HEK293 (cell line): Measurements from ENCODE around the gene ADAR.

ENCODE experiments used
- CTCF ChIA-PET: fragments of 350-600 bp; formaldehyde crosslinking; extraction: SDS; loops from one replicate; lab custom pipeline; 2021; ENCODE audit warnings: antibody characterized with exemption; lab: Yijun Ruan, JAX
- POLR2A ChIA-PET: fragments of 300-600 bp; formaldehyde crosslinking; extraction: SDS; loops from one replicate; lab custom pipeline; 2020; ENCODE audit warnings: antibody characterized with exemption, inconsistent platforms; lab: Yijun Ruan, JAX
- H3K27ac ChIP-seq: fragments of 200-500 bp; sonication (Bioruptor generic); 2 replicates; pipeline ENCODE4 v1.5.1; 2014; ENCODE audit warnings: low read depth, low read length, control low read depth, inconsistent platforms; ENCODE audit errors: extremely low read depth
- H3K36me3 ChIP-seq, 2 experiments: fragments of 200-500 bp in 1 of 2; sonication (Bioruptor generic) in 1 of 2; 1 replicate in 1 of 2; 2 replicates in 1 of 2; pipeline ENCODE4 v1.5.1; 2014 to 2017; ENCODE audit warnings: inconsistent platforms in 2 of 2, low read length in 2 of 2; ENCODE audit not compliant: control insufficient read depth in 2 of 2, insufficient read depth in 1 of 2
- H3K4me1 ChIP-seq: fragments of 200-500 bp; sonication (Bioruptor generic); 2 replicates; pipeline ENCODE4 v1.5.1; 2014; ENCODE audit warnings: mild to moderate bottlenecking, low read length, inconsistent platforms; ENCODE audit not compliant: control insufficient read depth, insufficient read depth
- H3K4me3 ChIP-seq: 2 replicates; pipeline ENCODE4 v1.5.1; 2011; ENCODE audit warnings: low read depth, mild to moderate bottlenecking, control low read depth, low read length, moderate library complexity
- H3K9me3 ChIP-seq: fragments of 200-500 bp; sonication (Bioruptor generic); 2 replicates; pipeline ENCODE4 v1.5.1; 2014; ENCODE audit warnings: low read depth, low read length, inconsistent platforms; ENCODE audit not compliant: control insufficient read depth, insufficient read depth
- KLF10 ChIP-seq: fragments of 450-650 bp; IDR thresholded peaks from 2 replicates; pipeline ENCODE4 v1.5.1; 2018; ENCODE audit warnings: missing biosample characterization, mild to moderate bottlenecking, missing genetic modification characterization
- KLF9 ChIP-seq: fragments of 450-650 bp; formaldehyde crosslinking; IDR thresholded peaks from 2 replicates; pipeline ENCODE4 v1.5.1; 2016; ENCODE audit warnings: missing biosample characterization, missing genetic modification characterization, low read depth
- RBAK ChIP-seq: fragments of 450-650 bp; formaldehyde crosslinking; IDR thresholded peaks from 2 replicates; pipeline ENCODE4 v1.5.1; 2016; ENCODE audit warnings: missing biosample characterization, missing genetic modification characterization
- YY2 ChIP-seq: fragments of 450-650 bp; formaldehyde crosslinking; IDR thresholded peaks from 2 replicates; pipeline ENCODE4 v1.5.1; 2016; ENCODE audit warnings: missing biosample characterization, missing genetic modification characterization
- ZBTB17 ChIP-seq: fragments of 450-650 bp; formaldehyde crosslinking; IDR thresholded peaks from 2 replicates; pipeline ENCODE4 v1.5.1; 2016; ENCODE audit warnings: missing biosample characterization, missing genetic modification characterization
- ZEB2 ChIP-seq: fragments of 450-650 bp; formaldehyde crosslinking; IDR thresholded peaks from 2 replicates; pipeline ENCODE4 v1.5.1; 2016; ENCODE audit warnings: missing biosample characterization, missing genetic modification characterization
- ZNF16 ChIP-seq: fragments of 450-650 bp; formaldehyde crosslinking; IDR thresholded peaks from 2 replicates; pipeline ENCODE4 v1.5.1; 2016; ENCODE audit warnings: low read depth, missing biosample characterization, missing genetic modification characterization
- ZNF2 ChIP-seq: fragments of 450-650 bp; formaldehyde crosslinking; IDR thresholded peaks from 2 replicates; pipeline ENCODE4 v1.5.1; 2016; ENCODE audit warnings: missing biosample characterization, missing genetic modification characterization
- ZNF214 ChIP-seq: fragments of 450-650 bp; formaldehyde crosslinking; IDR thresholded peaks from 2 replicates; pipeline ENCODE4 v1.5.1; 2017; ENCODE audit warnings: missing biosample characterization, mild to moderate bottlenecking, missing genetic modification characterization, borderline replicate concordance
- ZNF48 ChIP-seq: fragments of 450-650 bp; formaldehyde crosslinking; IDR thresholded peaks from 2 replicates; pipeline ENCODE4 v1.5.1; 2016; ENCODE audit warnings: missing biosample characterization, missing genetic modification characterization
- ZNF629 ChIP-seq: fragments of 450-650 bp; formaldehyde crosslinking; IDR thresholded peaks from 2 replicates; pipeline ENCODE4 v1.5.1; 2017; ENCODE audit warnings: missing biosample characterization, missing genetic modification characterization
- ZNF654 ChIP-seq: fragments of 450-650 bp; formaldehyde crosslinking; IDR thresholded peaks from 2 replicates; pipeline ENCODE4 v1.5.1; 2016; ENCODE audit warnings: low read depth, missing biosample characterization, missing genetic modification characterization
- ZNF658 ChIP-seq: fragments of 450-650 bp; formaldehyde crosslinking; IDR thresholded peaks from 2 replicates; pipeline ENCODE4; 2016; ENCODE audit warnings: missing biosample characterization, missing genetic modification characterization
- ZNF660 ChIP-seq: fragments of 450-650 bp; IDR thresholded peaks from 2 replicates; pipeline ENCODE4 v1.5.1; 2018; ENCODE audit warnings: missing biosample characterization, mild to moderate bottlenecking, missing genetic modification characterization
- ZNF701 ChIP-seq: fragments of 450-650 bp; formaldehyde crosslinking; IDR thresholded peaks from 2 replicates; pipeline ENCODE4 v1.5.1; 2016; ENCODE audit warnings: missing biosample characterization, missing genetic modification characterization
- ZSCAN30 ChIP-seq: fragments of 450-650 bp; IDR thresholded peaks from 2 replicates; pipeline ENCODE4 v1.5.1; 2018; ENCODE audit warnings: missing biosample characterization, mild to moderate bottlenecking, missing genetic modification characterization, moderate library complexity
- TF ChIP-seq, protein P1 (sequence below): fragments of 450-650 bp; formaldehyde crosslinking; IDR thresholded peaks from 2 replicates; pipeline ENCODE4 v1.5.1; 2016; ENCODE audit warnings: missing biosample characterization, missing genetic modification characterization
- TF ChIP-seq, protein P2 (sequence below): fragments of 450-650 bp; formaldehyde crosslinking; IDR thresholded peaks from 2 replicates; pipeline ENCODE4 v1.5.1; 2017; ENCODE audit warnings: missing biosample characterization, missing genetic modification characterization
- TF ChIP-seq, protein P3 (sequence below): fragments of 450-650 bp; formaldehyde crosslinking; IDR thresholded peaks from 2 replicates; pipeline ENCODE4 v1.5.1; 2016; ENCODE audit warnings: missing biosample characterization, missing genetic modification characterization
- TF ChIP-seq, protein P4 (sequence below): fragments of 450-650 bp; formaldehyde crosslinking; IDR thresholded peaks from 2 replicates; pipeline ENCODE4 v1.5.1; 2016; ENCODE audit warnings: missing biosample characterization, missing genetic modification characterization
- TF ChIP-seq, protein P5 (sequence below): fragments of 450-650 bp; formaldehyde crosslinking; IDR thresholded peaks from 2 replicates; pipeline ENCODE4 v1.5.1; 2017; ENCODE audit warnings: missing biosample characterization, mild to moderate bottlenecking, missing genetic modification characterization, moderate library complexity
- TF ChIP-seq, protein P6 (sequence below): fragments of 450-650 bp; formaldehyde crosslinking; IDR thresholded peaks from 2 replicates; pipeline ENCODE4 v1.5.1; 2016; ENCODE audit warnings: missing biosample characterization, missing genetic modification characterization, borderline replicate concordance
- TF ChIP-seq, protein P7 (sequence below): fragments of 450-650 bp; formaldehyde crosslinking; IDR thresholded peaks from 2 replicates; pipeline ENCODE4 v1.5.1; 2016; ENCODE audit warnings: missing biosample characterization, missing genetic modification characterization

ADAR gene

DNA sequence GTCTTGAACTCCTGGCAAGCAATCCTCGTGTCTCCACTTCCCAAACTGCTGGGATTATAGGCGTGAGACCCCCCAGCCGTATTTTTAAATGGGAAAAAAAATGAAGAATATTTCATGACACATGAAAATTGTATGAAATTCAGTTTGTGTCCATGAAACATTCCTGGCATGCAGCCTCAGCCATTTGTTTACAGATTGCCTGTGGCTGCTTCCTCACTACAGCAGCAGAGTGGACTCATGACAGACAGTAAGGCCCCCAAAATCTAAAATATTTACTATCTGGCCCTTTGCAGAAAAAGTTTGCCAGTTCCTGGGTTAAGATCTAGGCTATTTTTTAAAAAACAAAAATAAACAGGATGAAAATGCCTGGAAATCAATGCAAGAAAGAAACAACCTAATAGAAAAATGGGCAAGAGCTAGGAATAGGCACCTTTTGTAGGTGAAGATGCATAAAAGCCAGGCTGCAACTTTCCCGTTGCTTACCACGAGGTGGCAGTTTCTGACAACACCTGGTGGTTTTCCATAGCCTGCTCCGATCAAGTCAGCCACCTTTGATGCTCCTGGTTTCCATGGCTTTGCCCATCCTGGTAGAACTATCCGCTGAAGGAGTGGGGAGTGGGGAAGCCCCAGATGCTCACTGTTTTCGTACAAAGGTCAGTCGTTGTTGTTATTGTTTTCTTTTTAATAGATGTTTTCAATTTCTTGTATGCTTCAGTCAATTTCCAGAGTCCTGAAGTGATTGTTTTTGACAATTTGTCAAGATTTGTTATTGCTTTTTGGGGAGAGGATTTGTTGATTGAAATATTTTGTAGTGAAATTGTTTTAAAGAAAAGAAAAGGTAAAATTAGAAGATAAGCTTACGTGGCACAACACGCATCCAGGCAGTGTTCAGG lies 73.8 kb downstream of the ADAR start:
- Histone ChIP-seq H3K27ac (no peak overlapping the region), H3K9me3 (no peaks in the 10 kb centered on the region), H3K36me3 (no peaks in the 10 kb centered on the region)
- POLR2A ChIA-PET, result no interaction called here
- TF ChIP-seq RBAK (tag by site-specific recombination) (no peak), ZNF214 (no peak), ZSCAN30 (tag by site-specific recombination) (0 out of 2 replicates have a peak, but pooled peaks have one; percentile 27), ZNF2 (0 out of 2 replicates have a peak, but pooled peaks have one; percentile 21), ZBTB17 (0 out of 2 replicates have a peak, but pooled peaks have one; percentile 14), ZNF654 (peak; percentile 76), YY2 (tag by site-specific recombination) (no peak), ZNF48 (no peak), KLF9 (tag by site-specific recombination) (no peak), ZNF658 (no peak), ZNF629 (no peak), ZNF16 (tag by site-specific recombination) (no peak), ZEB2 (tag by site-specific recombination) (no peak), ZNF701 (0 out of 2 replicates have a peak, but pooled peaks have one; percentile 15), KLF10 (no peak), ZNF660 (tag by site-specific recombination) (0 out of 2 replicates have a peak, but pooled peaks have one; percentile 17)
- TF ChIP-seq, protein P1, sequence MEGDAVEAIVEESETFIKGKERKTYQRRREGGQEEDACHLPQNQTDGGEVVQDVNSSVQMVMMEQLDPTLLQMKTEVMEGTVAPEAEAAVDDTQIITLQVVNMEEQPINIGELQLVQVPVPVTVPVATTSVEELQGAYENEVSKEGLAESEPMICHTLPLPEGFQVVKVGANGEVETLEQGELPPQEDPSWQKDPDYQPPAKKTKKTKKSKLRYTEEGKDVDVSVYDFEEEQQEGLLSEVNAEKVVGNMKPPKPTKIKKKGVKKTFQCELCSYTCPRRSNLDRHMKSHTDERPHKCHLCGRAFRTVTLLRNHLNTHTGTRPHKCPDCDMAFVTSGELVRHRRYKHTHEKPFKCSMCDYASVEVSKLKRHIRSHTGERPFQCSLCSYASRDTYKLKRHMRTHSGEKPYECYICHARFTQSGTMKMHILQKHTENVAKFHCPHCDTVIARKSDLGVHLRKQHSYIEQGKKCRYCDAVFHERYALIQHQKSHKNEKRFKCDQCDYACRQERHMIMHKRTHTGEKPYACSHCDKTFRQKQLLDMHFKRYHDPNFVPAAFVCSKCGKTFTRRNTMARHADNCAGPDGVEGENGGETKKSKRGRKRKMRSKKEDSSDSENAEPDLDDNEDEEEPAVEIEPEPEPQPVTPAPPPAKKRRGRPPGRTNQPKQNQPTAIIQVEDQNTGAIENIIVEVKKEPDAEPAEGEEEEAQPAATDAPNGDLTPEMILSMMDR (tag by site-specific recombination), result peak; percentile 36; the same call in 1 of the 2 replicates
- TF ChIP-seq, protein P2, sequence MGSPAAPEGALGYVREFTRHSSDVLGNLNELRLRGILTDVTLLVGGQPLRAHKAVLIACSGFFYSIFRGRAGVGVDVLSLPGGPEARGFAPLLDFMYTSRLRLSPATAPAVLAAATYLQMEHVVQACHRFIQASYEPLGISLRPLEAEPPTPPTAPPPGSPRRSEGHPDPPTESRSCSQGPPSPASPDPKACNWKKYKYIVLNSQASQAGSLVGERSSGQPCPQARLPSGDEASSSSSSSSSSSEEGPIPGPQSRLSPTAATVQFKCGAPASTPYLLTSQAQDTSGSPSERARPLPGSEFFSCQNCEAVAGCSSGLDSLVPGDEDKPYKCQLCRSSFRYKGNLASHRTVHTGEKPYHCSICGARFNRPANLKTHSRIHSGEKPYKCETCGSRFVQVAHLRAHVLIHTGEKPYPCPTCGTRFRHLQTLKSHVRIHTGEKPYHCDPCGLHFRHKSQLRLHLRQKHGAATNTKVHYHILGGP, result no peak
- TF ChIP-seq, protein P3, sequence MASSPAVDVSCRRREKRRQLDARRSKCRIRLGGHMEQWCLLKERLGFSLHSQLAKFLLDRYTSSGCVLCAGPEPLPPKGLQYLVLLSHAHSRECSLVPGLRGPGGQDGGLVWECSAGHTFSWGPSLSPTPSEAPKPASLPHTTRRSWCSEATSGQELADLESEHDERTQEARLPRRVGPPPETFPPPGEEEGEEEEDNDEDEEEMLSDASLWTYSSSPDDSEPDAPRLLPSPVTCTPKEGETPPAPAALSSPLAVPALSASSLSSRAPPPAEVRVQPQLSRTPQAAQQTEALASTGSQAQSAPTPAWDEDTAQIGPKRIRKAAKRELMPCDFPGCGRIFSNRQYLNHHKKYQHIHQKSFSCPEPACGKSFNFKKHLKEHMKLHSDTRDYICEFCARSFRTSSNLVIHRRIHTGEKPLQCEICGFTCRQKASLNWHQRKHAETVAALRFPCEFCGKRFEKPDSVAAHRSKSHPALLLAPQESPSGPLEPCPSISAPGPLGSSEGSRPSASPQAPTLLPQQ, result no peak
- TF ChIP-seq, protein P4, sequence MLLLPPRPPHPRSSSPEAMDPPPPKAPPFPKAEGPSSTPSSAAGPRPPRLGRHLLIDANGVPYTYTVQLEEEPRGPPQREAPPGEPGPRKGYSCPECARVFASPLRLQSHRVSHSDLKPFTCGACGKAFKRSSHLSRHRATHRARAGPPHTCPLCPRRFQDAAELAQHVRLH, result no peak
- TF ChIP-seq, protein P5, sequence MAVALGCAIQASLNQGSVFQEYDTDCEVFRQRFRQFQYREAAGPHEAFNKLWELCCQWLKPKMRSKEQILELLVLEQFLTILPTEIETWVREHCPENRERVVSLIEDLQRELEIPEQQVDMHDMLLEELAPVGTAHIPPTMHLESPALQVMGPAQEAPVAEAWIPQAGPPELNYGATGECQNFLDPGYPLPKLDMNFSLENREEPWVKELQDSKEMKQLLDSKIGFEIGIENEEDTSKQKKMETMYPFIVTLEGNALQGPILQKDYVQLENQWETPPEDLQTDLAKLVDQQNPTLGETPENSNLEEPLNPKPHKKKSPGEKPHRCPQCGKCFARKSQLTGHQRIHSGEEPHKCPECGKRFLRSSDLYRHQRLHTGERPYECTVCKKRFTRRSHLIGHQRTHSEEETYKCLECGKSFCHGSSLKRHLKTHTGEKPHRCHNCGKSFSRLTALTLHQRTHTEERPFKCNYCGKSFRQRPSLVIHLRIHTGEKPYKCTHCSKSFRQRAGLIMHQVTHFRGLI (tag by site-specific recombination), result no peak
- TF ChIP-seq, protein P6, sequence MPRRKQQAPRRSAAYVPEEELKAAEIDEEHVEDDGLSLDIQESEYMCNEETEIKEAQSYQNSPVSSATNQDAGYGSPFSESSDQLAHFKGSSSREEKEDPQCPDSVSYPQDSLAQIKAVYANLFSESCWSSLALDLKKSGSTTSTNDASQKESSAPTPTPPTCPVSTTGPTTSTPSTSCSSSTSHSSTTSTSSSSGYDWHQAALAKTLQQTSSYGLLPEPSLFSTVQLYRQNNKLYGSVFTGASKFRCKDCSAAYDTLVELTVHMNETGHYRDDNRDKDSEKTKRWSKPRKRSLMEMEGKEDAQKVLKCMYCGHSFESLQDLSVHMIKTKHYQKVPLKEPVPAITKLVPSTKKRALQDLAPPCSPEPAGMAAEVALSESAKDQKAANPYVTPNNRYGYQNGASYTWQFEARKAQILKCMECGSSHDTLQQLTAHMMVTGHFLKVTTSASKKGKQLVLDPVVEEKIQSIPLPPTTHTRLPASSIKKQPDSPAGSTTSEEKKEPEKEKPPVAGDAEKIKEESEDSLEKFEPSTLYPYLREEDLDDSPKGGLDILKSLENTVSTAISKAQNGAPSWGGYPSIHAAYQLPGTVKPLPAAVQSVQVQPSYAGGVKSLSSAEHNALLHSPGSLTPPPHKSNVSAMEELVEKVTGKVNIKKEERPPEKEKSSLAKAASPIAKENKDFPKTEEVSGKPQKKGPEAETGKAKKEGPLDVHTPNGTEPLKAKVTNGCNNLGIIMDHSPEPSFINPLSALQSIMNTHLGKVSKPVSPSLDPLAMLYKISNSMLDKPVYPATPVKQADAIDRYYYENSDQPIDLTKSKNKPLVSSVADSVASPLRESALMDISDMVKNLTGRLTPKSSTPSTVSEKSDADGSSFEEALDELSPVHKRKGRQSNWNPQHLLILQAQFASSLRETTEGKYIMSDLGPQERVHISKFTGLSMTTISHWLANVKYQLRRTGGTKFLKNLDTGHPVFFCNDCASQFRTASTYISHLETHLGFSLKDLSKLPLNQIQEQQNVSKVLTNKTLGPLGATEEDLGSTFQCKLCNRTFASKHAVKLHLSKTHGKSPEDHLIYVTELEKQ (tag by site-specific recombination), result no peak
- TF ChIP-seq, protein P7, sequence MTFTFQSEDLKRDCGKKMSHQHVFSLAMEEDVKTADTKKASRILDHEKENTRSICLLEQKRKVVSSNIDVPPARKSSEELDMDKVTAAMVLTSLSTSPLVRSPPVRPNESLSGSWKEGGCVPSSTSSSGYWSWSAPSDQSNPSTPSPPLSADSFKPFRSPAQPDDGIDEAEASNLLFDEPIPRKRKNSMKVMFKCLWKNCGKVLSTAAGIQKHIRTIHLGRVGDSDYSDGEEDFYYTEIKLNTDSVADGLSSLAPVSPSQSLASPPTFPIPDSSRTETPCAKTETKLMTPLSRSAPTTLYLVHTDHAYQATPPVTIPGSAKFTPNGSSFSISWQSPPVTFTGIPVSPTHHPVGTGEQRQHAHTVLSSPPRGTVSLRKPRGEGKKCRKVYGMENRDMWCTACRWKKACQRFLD, result no peak
- TF ChIP-seq, all 188 proteins: peak for 7
- Histone ChIP-seq H3K4me3 (no peak overlapping the region), H3K4me1 (no peaks in the 10 kb centered on the region)
- CTCF ChIA-PET, result interaction anchor here (0.6 to 6.1 kb wide), 15 partner anchors 12 to 376 kb away, joined by 3 to 59 read pairs (median 4); no protein-coding TSS in a partner anchor
